GM18858 (cell line): ENCODE results near the gene SH3YL1.
"Not testable (repeated sequence)": the region's sequence is repeated elsewhere in the genome, so short reads cannot be mapped to it uniquely, and the experiment has no call there.

Experiments
- ATAC-seq: cut with Tn5 transposase; IDR thresholded peaks from one replicate; pipeline ENCODE4 v1.9.1; 2021; ENCODE audit not compliant: unreplicated experiment

The SH3YL1 gene

GRCh38 chr2:184695-185094 lies 79.1 kb downstream of the SH3YL1 start:
- no peak for ATAC-seq

- ATAC-seq = no peak
Observed at GRCh38 chr2:182509-183122, 81.2 kb downstream of the SH3YL1 start.

- no peak for ATAC-seq
Observed at GRCh38 chr2:180311-180710, 83.5 kb downstream of the SH3YL1 start.

GRCh38 chr2:179886-180285 lies 83.9 kb downstream of the SH3YL1 start:
- no peak for ATAC-seq

- no peak for ATAC-seq
Observed at GRCh38 chr2:177733-178132, 86.1 kb downstream of the SH3YL1 start.

- no peak for ATAC-seq
Observed at GRCh38 chr2:176917-177316, 86.9 kb downstream of the SH3YL1 start.

- ATAC-seq = no peak
Observed at GRCh38 chr2:175880-176820, 87.7 kb downstream of the SH3YL1 start.

- no peak for ATAC-seq
Observed at GRCh38 chr2:175161-175786, 88.6 kb downstream of the SH3YL1 start.

GRCh38 chr2:172120-172519 lies 91.7 kb downstream of the SH3YL1 start:
- ATAC-seq = not testable (repeated sequence)

GRCh38 chr2:169741-170140 lies 94.1 kb downstream of the SH3YL1 start:
- no peak for ATAC-seq
